Cardiac muscle cell (in vitro differentiated cells and primary cell): ENCODE results near the gene EGFL7. TPM values are rescaled to one million over a fixed set of nuclear protein-coding genes. Genes with fewer than 3 reads are reported as not detected.
"Not testable (repeated sequence)": the region's sequence is repeated elsewhere in the genome, so short reads cannot be mapped to it uniquely, and the experiment has no call there.

Experiments used
- DNase-seq, 2 donors: peaks; one replicate each; pipeline versions ENCODE4 v3.0.0 to v3.0.0-alpha.2; 2010 to 2017; ENCODE audit warnings: low read depth in 1 of 2, low spot score in 1 of 2
- H3K27ac ChIP-seq: fragments of 200-600 bp; sonication (generic); 2 replicates; pipeline ENCODE4 v1.5.1; 2016
- H3K27me3 ChIP-seq: fragments of 200-600 bp; sonication (generic); 2 replicates; pipeline ENCODE4 v1.6.0; 2016; ENCODE audit warnings: control low read depth
- H3K36me3 ChIP-seq: fragments of 200-600 bp; sonication (generic); 2 replicates; pipeline ENCODE4 v1.5.1; 2016; ENCODE audit warnings: control low read depth
- H3K4me1 ChIP-seq: fragments of 200-600 bp; sonication (generic); 2 replicates; pipeline ENCODE4 v1.8.1; 2017; ENCODE audit warnings: low read depth, mild to moderate bottlenecking, mixed run types
- H3K4me3 ChIP-seq: fragments of 200-600 bp; sonication (generic); 2 replicates; pipeline ENCODE4 v1.5.1; 2016; ENCODE audit warnings: mild to moderate bottlenecking
- H3K9me3 ChIP-seq: fragments of 200-600 bp; sonication (generic); 2 replicates; pipeline ENCODE4 v1.5.1; 2017; ENCODE audit warnings: low read depth, mild to moderate bottlenecking, control low read depth
- polyA plus RNA-seq: library from polyadenylated mRNA; unstranded; fragments of >200 nt; fragmentation: Nextera tagmentation; extraction: Ambion mirVana; gene quantifications from 2 replicates; pipeline ENCODE4 v1.2.1, GENCODE V29; 2016
- total RNA-seq: library from RNA; depleted of rRNA; stranded (reverse); fragments of >200 nt; gene quantifications from 2 replicates; pipeline ENCODE4 v1.2.3, GENCODE V29; 2016
- TF ChIP-seq, protein P1 (sequence below): IDR thresholded peaks from 2 replicates; pipeline ENCODE4 v1.5.1; 2012; ENCODE audit warnings: low read depth, mild to moderate bottlenecking, low read length

The EGFL7 gene
- total and polyA plus RNA-seq, 2 experiments from 2014 or later, result 50.9 to 82.9 TPM

DNA sequence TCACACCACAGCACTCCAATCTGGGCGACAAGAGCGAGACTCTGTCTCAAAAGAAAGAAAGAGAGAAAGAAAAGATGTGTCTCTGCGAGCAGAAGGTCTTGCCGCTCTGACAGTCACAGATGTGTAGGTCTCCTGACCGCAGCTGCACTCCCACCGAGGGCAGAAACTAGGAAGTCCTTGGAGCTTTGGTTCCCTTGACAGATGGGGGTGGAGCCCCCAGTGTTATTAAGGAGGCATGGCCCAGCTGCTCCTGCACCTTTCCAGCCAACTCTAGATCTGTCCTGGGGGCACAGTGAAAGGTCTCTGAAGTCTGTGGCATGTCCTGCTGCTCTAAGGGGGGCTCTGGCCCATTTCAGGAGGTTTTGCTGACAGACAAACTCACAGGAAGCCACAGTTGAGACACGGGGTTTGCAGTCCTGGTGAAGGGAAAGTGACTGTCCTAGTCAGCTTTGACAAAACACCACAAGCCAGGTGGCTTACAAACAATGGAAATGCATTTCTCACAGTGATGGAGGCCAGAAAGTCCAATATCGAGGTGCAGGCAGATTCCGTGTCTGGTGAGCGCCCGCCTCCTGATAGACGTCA, 40.7 kb downstream of the EGFL7 start:
- Histone ChIP-seq H3K4me3 (no peak overlapping the region), H3K27me3 (peaks cover 10% of the 10 kb centered on the region), H3K9me3 (no peaks in the 10 kb centered on the region), H3K36me3 (no peaks in the 10 kb centered on the region), H3K4me1 (peaks cover 3% of the 10 kb centered on the region), H3K27ac (no peak overlapping the region)
- TF ChIP-seq, protein P1, sequence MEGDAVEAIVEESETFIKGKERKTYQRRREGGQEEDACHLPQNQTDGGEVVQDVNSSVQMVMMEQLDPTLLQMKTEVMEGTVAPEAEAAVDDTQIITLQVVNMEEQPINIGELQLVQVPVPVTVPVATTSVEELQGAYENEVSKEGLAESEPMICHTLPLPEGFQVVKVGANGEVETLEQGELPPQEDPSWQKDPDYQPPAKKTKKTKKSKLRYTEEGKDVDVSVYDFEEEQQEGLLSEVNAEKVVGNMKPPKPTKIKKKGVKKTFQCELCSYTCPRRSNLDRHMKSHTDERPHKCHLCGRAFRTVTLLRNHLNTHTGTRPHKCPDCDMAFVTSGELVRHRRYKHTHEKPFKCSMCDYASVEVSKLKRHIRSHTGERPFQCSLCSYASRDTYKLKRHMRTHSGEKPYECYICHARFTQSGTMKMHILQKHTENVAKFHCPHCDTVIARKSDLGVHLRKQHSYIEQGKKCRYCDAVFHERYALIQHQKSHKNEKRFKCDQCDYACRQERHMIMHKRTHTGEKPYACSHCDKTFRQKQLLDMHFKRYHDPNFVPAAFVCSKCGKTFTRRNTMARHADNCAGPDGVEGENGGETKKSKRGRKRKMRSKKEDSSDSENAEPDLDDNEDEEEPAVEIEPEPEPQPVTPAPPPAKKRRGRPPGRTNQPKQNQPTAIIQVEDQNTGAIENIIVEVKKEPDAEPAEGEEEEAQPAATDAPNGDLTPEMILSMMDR, result no peak
- DNase-seq, result no peak

DNA sequence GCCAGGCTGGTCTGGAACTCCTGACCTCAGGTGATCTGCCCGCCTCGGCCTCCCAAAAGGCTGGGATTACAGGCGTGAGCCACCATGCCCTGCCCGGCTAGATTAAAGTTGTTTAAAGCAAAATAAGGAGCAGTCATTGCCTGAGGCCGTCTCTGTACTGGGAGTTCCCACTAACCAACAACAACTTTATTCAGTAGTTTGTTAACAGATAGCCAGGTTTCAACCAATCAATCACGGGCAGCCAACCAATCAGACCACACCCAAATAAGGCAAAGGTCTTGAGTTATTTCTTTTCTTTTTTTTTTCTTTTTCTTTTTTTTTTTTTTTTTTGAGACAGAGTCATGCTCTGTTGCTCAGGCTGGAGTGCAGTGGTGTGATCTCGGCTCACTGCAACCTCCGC, 42.0 kb downstream of the EGFL7 start:
- not testable (repeated sequence) for H3K4me1 ChIP-seq, H3K36me3 ChIP-seq, H3K27ac ChIP-seq, H3K4me3 ChIP-seq, H3K9me3 ChIP-seq, H3K27me3 ChIP-seq, DNase-seq

DNA sequence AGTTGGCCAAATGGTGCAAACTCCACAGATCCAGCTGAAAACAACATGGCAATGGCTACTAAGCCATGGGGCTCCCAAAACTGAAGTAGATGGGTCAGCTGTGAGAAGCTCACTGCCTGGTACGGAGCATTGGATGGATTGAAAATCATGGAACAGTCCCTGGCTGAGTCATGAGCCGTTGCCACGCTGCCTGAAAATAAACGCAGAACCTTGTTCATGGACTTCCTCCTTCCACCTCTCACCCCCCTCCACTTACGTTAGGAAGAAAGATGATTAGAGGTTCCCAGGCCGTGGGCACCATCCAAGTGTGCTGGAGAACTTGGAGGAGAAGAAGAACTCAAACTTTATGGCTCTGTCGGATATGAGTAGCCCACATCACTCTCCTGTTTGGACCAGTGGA, 42.8 kb downstream of the EGFL7 start:
- Histone ChIP-seq H3K27ac (no peak overlapping the region), H3K4me1 (peaks cover 3% of the 10 kb centered on the region), H3K4me3 (no peak overlapping the region), H3K36me3 (no peaks in the 10 kb centered on the region), H3K27me3 (peaks cover 10% of the 10 kb centered on the region), H3K9me3 (no peaks in the 10 kb centered on the region)
- DNase-seq, result no peak
- TF ChIP-seq, protein P1, result no peak

DNA sequence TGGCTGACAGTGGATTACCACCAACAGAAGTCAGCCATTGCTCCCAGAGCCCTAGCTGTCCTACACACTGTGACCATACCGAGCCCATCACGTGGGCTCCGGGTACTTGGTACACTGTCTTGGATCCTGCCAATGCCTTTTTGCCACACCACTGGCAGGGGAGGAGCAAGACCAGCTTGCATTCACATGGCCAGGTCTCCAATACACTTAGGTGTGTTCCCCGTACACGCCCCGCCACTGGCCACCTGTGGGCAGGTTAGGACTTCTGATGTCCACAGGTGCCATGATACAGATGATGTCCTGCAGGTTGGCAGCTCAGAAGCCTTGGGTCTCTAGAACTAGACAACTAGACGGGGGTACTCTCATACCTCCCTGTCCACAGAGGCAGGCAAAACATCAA, 44.3 kb downstream of the EGFL7 start:
- Histone ChIP-seq H3K4me3 (no peak overlapping the region), H3K27ac (no peak overlapping the region), H3K36me3 (no peaks in the 10 kb centered on the region), H3K4me1 (peaks cover 3% of the 10 kb centered on the region), H3K9me3 (no peaks in the 10 kb centered on the region), H3K27me3 (no peaks in the 10 kb centered on the region)
- TF ChIP-seq, protein P1, result no peak
- no peak for DNase-seq

DNA sequence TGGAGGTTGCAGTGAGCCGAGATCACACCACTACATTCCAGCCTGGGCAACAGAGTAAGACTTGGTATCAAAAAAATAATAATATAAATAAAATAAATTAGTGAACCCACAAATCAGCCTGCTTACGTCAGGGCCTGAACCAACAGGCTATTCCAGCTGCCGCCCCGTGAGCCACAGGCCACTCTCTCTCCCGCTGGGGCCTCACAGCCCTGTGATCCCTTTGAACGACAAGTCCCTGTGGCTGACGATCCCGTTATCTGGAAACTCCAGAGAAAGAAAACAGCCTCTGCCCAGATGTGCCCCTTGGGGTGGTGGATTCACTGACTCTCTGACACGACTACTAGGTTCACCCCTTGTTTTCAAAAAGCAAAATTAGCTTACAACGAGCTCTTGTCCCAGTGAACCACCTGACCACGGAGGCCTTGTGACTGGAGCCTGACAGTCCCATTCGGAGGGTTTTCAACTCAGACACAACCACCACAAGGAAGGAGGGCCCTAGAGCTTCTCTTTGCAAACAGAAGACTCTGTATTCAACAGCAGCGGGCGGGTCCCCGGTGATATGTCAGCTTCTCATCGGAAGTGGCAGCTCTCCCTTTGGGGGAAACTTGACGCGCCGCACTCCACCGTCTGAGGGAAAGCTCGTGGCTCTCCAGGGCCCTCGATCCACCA, 45.3 kb downstream of the EGFL7 start:
- no peak overlapping the region for H3K4me3 ChIP-seq
- H3K27ac ChIP-seq, result peak overlapping the region; percentile 54
- H3K9me3 ChIP-seq, result no peaks in the 10 kb centered on the region
- TF ChIP-seq, protein P1, result no peak
- H3K4me1 ChIP-seq, result peaks cover 3% of the 10 kb centered on the region
- no peak for DNase-seq
- H3K36me3 ChIP-seq, result no peaks in the 10 kb centered on the region
- no peaks in the 10 kb centered on the region for H3K27me3 ChIP-seq

DNA sequence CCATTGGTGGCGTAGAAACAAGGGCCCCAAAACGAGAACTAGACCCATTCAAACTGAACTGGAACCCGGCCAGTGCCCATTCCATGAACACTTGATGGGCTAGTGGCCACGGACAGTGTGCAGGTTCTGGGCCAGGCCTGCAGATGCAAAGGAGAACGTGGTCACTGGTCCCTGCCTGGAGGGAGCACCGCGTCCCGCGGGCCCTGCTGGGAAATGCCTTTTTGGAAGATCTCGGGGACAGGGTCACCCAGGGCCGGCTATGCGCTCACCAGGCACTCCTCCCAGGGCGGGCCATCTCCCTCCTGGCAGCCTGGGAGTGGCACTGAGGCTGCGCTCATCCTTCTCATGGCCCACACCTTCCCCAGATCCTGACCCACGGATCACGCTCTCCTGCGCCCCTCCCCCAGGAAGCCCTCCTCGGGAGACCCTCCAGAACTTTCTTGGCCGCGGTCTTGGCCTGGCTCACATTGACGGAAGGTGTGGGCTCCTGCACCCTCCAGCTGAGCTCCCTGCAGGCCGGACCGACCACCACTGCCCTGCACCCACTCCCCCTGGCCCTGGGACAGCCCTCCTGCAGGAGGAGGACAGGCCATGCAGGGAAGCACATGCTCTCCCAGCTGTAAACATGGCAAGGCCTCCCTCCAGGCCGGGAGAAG, 46.9 kb downstream of the EGFL7 start:
- Histone ChIP-seq H3K9me3 (no peaks in the 10 kb centered on the region), H3K27ac (no peak overlapping the region), H3K4me1 (peaks cover 10% of the 10 kb centered on the region), H3K36me3 (no peaks in the 10 kb centered on the region), H3K27me3 (no peaks in the 10 kb centered on the region), H3K4me3 (no peak overlapping the region)
- no peak for DNase-seq
- TF ChIP-seq, protein P1, result no peak
